HG03565 (cell line): ENCODE data around the gene SFMBT1.
A peak's percentile ranks its signal among the peaks of the same experiment; 100 is the strongest.

ENCODE experiments used
- ATAC-seq: cut with Tn5 transposase; IDR thresholded peaks from one replicate; pipeline ENCODE4 v1.9.1; 2021; ENCODE audit warnings: mild to moderate bottlenecking, moderate library complexity; ENCODE audit not compliant: unreplicated experiment

The SFMBT1 gene, protein sequence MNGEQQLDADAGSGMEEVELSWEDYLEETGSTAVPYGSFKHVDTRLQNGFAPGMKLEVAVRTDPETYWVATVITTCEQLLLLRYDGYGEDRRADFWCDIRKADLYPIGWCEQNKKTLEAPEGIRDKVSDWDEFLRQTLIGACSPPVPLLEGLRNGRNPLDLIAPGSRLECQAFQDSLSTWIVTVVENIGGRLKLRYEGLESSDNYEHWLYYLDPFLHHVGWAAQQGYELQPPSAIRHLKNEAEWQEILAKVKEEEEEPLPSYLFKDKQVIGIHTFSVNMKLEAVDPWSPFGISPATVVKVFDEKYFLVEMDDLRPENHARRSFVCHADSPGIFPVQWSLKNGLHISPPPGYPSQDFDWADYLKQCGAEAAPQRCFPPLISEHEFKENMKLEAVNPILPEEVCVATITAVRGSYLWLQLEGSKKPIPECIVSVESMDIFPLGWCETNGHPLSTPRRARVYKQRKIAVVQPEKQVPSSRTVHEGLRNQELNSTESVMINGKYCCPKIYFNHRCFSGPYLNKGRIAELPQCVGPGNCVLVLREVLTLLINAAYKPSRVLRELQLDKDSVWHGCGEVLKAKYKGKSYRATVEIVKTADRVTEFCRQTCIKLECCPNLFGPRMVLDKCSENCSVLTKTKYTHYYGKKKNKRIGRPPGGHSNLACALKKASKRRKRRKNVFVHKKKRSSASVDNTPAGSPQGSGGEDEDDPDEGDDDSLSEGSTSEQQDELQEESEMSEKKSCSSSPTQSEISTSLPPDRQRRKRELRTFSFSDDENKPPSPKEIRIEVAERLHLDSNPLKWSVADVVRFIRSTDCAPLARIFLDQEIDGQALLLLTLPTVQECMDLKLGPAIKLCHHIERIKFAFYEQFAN

DNA sequence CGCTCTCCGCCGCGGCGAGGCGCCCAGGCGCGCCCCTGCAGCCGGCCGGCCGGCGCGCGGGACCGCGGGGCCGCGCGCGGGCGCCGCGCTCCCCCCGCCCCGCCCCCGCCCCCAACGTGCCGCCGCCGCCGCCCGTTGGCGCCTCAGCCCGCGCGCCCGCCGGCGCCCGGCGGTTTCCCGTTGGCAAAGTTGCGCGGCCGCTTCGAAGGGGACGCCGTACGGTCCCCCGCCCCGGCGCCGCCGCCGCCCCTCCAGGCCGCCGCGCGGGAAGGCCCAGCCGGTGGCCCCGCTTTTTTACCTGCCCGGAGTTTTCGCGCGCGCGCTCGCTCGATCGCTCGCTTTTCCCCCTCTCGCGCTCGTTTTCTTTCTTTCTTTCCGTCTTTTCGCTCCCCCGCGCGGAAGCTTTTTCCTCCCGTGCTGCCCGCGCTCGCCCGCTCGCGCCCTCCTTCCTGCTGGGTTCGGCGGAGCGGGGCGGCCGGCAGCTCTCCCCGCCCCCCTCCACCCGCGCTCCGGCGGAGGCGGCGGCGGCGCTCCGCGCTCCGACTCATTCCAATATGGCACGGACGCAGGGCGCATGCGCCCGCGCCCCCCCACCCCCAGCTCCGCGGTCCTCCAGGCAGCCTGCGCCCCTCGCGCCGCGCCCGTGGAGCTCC lies at the start of gene SFMBT1:
Gene SFMBT1 (minus strand): TSS at position 556 of the 653 bp plus-strand sequence. CDS start 76,945 bp downstream, outside the sequence.
- ATAC-seq, result peak; percentile 29

DNA sequence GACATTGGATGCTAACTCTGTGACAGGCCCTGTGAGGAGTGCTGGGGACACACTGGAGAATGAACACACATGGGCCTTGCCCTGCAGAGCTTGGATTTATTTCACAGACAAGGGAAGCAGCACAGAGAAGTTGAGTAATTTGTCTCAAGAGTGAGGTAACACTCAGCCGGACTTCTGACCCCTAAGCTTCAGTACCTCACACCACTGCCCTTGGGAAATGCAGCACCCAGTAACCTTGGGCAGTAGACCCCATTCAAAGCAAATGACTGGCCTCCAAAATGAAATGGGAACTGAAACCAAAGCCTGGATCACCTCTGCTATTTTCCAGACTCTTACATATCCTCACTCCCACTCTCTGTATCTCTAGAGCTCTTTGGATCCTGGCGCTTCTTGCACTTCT lies 47.1 kb upstream of the SFMBT1 start:
- ATAC-seq, result no peak

DNA sequence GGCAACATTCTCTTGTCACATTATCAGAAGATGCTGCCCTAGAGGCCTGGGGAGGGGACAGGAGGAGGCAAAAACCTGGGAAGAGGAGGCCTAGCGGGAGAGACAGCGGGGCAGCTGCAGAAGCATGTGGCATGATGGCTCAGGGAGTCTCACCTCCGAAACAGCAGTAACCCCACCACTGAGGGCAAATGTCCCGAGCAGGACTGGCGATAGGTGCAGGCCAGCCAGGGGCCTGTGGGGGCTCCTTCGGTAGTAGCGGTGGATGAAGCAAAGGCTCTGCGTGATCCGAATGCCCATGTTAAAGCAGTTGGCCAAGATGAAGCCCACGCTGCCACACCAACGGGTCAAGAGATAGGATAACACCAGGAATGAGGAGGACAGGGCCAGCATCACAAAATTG lies 46.3 kb upstream of the SFMBT1 start:
- no peak for ATAC-seq

DNA sequence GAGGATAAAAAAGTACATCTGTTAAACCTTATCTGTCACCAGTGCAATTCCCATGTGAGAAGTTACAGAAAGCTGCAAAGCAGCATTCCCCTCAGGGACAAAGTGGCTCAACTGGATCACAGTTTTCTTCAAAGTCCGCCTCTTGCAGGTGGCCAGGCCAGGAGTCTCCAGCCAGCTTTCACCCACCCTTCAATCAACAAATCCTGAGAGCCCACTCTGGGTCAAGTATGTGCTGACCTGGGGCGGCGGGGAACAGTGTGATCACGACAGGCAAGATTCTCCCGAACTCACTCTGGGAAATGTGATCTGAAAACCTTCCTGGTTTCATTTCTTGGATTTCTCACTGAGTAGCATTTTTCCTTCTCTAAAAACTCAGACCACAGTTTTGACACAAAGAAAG lies 45.1 kb upstream of the SFMBT1 start:
- no peak for ATAC-seq

DNA sequence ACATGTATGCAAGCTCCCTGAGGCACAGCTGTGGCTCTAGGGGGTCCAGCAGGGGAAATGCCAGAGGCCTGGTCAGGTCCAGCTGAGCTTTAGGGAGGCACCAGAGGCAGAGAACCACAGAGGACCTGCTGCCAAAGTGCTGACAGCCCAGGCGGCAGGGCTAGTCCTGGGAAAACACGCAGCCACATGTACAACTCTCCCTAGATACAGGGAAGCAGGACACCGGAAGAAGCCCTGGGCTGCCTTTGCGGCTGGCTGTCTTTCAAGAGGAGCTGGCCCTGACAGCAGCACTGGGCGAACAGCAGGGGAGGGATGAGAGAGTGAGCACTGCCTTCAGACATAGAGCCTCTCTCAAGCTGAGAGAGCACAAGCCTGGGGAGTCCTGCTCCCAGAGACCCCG lies 43.6 kb upstream of the SFMBT1 start:
- ATAC-seq, result no peak

DNA sequence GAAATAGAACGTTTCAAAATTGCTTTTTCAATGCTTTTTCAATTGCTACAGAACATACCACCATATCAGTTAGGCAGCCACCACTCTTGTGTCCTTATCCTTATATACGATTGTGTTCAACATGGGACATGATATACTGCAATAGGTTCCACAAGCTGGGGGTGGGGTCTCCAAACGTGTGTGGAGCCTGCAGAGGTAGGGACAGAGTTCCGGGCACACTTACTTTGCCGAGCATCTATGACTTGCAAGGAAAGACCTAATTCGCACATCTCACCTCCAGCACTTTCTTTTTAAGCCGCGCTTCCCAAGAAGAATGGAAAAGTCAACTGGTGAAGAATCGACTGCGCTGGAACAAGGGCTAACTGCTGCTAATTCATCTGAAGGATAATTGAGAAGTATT lies 39.6 kb upstream of the SFMBT1 start:
- no peak for ATAC-seq

DNA sequence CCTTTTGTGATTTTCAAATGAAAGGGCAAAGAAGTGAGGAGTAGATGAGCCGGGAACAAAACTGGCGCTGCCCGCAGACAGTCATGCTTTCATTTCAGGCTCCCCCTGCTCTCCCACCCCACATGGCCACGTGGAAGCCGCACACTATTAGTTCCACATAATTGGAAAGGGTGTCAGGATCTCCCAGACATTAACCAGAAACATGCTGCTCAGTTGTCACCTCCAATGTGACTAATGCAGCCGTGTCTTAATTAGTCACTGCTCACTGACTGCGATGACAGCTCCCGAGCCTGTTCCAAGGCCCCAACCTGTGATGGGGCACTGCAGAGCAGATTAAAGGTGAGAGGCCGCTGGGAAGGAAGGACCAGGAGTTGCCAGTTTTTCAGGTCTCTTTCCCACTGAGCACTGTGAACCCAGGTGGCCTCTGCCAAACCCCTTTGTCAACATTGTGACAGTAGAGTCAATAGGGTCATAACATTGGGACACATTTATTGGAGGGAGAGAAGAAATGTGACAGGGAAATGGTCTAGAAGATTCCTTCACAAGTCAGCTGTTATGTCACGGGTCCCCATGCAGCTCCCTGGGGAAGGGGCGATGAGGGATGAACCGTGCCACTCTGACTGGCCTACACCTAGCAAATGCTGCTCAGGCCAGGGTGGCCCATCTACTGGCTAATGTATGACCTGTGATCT lies 38.6 kb upstream of the SFMBT1 start:
- ATAC-seq, result no peak

DNA sequence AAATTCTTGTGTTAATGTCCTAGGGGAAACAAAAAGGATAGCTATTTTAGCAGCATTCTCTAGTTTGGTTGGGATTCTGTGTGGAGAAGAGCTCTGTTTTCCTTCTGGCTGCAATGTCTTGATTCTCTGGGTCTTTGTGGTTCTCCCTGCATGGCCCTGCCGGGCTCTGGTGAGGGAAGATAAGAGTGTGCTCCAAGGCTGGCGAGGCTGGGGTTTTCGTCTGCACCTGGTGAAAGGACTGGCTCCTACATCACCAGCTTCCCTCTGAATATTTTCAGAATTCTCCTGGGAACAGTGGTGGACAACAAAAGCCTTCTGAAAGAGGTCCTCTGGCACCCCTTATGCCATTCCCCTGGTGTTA lies 38.1 kb upstream of the SFMBT1 start:
- no peak for ATAC-seq

DNA sequence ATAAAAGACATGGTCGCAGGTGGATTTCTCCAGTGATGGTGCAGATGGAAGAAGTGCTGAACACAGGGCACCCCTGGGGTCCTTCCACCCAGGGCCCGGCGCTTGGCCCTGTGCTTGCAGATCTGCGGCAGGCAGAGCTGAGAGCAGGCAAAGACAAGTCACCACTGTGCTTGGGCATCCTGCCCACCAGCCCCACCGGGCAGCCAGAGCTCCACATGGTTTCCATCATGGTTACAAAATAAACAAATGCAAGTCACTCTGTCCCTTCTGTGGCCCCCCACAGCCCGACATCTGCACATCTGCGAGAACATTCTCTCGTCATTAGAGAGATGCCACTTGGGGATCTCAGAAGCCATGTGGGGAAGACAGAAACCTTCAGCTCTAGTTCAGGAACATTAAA lies 37.6 kb upstream of the SFMBT1 start:
- ATAC-seq, result no peak

DNA sequence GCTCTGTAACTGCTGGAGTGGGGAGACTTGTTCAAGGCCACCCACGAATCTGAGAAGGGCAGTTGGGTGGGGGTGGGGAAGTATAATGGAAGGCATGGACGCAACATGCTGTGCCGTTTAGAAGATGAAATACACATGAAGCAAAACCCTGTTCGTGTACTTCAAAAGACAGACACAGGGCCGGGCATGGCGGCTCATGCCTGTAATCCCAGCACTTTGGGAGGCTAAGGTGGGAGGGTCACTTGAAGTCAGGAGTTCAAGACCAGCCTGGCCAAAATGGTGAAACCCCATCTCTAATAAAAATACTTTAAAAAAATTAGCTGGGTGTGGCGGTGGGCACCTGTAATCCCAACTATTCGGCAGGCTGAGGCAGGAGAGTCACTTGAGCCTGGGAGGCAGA lies 36.9 kb upstream of the SFMBT1 start:
- no peak for ATAC-seq

DNA sequence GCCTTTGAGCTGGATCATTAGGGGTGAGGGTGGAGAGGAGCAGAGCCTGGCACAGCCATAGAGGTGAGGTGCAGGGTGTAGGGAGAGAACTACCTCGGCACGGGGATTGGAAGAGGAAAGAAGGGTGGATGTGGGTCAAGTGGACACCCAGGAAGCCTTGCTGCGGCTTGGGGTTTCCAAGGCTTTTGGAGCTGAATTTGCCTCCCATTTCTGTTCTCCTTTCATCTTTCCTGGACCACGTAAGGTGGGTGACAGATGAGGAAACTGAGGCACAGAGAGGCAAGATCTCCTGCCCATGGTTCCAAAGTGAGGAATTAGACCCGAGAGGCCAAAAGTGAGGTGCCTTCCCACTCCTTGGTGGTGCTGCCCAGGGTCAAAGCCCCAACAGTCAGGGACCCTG lies 35.4 kb upstream of the SFMBT1 start:
- no peak for ATAC-seq

DNA sequence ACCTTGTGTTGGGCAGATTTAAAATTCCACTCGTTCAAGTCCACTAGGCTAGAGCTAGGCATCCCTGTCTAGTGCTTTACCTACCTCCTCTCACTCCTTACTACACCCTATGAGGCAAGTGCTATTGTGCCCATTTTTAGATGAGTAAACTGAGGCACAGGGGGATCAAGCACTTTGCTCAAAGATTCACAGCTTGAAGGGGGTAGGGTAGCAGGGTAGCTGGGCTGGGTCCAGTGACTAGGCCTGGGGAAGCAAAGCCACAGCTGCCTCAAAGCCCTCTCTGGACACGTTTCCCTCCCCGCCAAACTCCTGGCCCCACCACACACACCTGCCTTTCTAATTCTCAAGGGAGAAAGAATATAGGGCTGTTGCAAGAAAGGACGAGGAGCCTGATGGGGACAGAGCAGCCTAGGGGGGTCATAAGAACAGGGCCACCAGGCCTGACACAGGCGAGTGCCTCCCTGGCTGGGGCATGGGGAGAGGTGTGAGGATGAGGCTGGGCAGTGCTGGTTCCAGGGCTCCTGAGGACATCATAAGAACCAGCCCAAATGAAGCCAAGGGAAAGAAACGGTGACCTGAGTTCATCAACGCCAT lies 34.8 kb upstream of the SFMBT1 start:
- no peak for ATAC-seq

DNA sequence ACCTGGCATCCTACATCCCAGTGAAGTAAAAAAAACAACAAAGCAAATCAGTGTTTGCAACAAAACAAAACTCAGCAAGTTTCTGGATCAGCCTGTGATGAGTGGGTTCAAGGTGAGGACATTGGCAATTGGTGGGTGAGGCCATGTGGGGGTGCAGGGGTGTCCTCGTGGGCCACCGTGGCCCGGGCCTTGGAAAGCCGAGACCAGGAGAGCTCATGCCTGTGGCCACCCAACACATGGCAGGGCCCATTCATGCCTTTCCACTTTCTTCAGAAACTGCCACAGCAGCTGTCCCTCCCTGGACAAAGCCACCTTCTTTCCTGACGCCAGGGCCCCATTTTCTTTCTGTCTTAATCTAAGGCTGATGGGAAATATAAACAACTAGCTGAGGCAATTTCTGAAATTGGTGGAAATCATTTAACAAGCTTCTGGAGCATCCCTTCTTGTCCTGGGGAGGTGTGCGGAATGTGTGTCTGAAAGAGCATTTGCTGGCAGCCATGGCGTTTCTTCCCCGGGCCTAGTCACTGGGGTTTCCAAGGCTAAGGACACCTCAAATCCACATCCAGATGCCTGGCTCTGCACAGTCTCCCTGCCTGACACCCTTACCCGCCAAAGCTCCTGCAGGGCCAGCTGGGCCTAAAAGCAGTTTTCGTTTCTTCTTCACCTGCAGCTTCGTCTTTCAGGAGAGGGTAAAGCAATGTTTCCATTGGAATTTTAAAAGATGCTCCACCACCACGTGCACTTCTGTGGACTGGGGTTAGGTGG lies 34.1 kb upstream of the SFMBT1 start:
- ATAC-seq, result no peak

DNA sequence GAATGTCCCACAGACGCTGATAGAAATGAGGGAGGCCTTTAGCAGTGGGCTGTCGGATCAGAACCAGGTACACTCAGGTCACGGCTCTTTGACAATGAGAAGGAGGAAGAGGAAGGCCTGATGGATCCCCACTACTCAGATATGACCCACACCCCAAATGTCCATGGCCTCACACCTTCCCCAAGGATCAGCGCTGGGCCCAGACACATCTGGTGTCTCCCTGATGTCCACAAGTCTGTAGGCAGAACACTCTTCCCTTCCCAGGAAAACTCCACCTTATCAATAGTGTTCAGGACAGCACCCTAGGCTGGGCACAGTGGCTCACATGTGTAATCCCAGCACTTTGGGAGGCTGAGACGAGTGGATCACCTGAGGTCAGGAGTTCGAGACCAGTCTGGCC lies 33.3 kb upstream of the SFMBT1 start:
- no peak for ATAC-seq

DNA sequence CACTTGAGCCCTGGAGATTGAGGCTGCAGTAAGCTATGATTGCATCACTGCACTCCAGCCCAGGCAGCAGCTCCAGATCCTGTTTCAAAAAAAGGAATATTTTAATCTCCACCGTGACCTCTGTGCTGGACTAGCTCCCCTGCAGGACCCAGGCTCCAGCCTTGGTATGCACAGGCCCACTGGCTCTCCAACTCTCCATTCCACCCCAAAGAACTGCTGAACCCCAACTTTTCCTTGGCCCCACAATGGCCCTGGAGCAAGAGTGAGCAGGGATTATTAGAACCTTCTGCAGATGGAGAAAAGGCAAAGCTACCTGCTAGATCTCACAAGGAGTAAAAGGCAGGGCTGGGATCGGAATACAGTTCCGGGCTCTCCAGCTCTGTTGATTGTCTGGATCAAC lies 32.8 kb upstream of the SFMBT1 start:
- no peak for ATAC-seq

DNA sequence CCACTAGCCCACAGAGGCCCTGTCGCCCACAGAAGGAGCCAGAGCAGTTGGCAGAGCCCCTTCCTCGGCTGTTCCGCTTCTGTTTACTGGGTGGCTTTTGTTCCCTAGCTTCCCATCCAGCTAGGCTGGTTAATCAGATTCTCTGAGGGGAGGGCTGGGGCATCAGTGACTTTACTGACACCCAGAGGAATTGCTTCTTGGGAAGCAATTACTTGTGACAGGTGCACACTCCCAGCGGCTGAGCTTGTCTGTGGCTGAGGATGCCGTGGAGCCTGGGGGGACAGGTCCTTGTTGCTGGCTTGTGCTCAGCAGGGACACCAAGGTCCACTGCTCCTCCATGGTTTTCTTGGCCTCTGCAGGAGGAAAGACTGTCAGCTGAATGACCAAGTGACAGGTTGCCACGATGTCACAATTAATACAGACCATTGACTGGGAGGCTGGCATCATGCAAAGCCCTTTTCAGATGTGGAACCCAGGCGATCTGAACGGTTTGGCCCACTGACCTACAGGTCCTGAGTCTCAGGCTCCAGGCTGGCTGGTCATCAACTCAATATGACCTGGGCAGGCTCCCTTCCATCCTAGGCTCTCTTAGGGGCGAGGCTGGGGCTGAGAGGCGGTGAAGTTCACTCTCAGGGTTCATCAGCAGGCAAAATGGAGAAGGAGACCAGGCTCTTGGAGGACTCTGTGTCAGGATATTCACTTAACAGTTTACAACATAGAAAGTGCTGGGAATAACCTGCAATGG lies 31.8 kb upstream of the SFMBT1 start:
- no peak for ATAC-seq

DNA sequence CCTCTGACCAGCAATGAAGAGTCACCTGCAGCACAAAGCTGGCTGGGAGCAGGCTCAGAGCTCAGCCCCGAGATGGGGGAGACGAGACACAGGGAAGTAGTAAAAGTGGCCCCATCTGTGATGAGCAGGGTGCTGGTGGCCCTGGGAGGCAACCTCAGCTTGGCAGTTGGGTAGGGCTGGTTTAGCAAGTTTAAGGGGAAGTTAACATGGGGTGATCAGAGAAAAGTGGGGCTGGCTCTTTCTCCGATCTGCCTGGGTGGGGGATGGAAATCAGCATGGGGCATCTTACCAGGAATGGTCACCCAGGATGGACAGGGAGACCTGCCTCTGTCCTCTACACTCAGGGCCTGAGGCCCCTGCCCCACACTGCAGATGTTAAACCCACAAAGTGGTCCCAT lies 29.9 kb upstream of the SFMBT1 start:
- no peak for ATAC-seq

DNA sequence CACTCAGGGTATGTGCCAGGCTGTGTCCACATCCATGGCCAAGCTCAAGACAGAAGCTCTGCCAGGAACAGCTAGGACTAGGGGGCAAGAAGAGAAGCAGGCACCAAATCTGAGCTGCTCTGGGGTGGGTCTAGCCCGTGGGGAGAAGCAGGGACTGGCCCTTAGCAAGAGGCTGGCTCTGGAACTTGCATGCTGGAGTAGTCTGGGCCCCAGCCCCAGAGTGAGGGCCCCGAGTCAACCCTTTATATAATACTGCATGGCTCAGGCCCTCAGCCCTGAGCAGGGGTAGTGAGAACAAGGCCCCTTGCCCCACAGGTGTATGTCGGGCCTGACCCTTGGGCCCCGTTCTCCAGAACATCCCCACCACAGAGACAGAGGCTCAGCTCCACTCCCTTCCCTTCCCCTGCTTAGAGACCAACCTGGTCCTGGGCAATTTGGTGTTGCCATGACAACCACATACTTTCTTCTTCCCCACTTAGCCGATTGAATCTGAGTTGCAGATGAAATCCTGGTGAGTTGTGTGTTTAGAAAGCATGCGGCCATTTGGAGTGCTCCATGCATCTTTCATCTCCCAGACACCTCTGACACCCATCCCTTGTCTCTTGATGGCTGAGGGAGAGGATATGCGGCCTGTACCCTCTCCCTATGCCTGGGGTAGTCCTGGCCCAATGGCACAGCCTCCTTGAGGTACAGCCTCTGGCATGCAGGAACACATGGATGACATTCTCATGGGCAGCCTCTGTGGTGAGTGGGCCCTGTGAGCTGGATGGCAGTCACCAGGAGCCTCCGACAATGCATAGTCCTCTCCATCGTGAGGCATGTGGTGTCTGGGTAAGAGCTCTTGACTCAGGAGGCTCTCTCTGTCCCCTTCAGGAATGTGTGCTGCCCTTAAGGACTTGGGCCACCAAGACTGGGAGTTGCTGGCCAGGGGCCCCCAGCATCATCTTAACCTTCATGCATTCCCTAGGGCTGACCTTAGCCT lies 29.2 kb upstream of the SFMBT1 start:
- ATAC-seq, result no peak
